ENCODE measurements around the gene SRGAP3.
"Not testable (repeated sequence)": the region's sequence is repeated elsewhere in the genome, so short reads cannot be mapped to it uniquely, and the experiment has no call there.

The SRGAP3 gene

DNA sequence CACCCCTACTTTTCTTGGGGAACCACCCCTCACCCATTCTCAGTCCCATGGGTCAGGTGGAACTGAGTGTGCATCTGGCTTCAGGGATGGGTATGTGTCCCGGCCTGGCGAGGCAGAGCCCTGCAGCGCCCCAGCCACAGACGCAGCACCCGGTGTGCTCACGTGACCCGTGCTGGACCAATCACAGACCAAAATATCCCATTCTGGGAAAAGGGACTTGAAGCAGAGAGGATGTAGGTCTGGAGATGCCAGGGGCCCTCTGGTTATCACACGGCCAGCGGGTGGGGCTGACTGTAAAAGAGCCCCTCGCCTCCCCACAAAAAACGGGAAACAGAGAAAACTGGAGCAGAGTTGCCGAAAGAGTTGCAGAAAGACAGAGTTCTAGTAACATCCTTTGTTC, 148.2 kb downstream of the SRGAP3 start:
- H3K27ac ChIP-seq (ENCODE audit: low read depth, low read length), result no peak overlapping the region
- no peaks in the 10 kb centered on the region for H3K27me3 ChIP-seq (ENCODE audit: control insufficient read depth, insufficient read depth, low read length)
- H3K9ac ChIP-seq (ENCODE audit: low read length), result no peak overlapping the region
- H3K9me3 ChIP-seq (ENCODE audit: control insufficient read depth, insufficient read depth, low read depth, low read length), result no peaks in the 10 kb centered on the region
- H3K36me3 ChIP-seq (ENCODE audit: control insufficient read depth, insufficient read depth, low read length), result no peaks in the 10 kb centered on the region
- H3K4me3 ChIP-seq (ENCODE audit: low read depth, low read length), result no peak overlapping the region
- H3K4me1 ChIP-seq (ENCODE audit: control insufficient read depth, insufficient read depth, low read length), result peaks cover 32% of the 10 kb centered on the region

DNA sequence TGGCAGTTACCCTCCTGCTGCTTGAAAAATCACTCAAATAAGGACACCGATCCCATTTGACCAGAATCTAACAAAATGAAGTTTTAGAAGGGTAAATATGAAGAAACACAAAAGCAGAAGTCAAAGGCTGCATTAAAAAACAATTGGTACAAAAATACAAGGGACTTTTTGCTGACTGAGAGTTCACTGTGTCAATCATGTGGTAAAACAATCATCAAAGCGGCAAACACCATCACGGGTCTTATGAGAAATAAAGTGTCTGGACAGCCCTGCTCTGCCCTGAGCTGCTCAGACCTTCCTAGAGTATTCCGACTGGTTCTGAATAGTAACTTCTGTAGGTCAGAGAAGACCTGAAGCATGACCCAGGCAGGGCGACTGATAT, 148.9 kb downstream of the SRGAP3 start:
- no peak overlapping the region for H3K9ac ChIP-seq (ENCODE audit: low read length)
- H3K4me1 ChIP-seq (ENCODE audit: control insufficient read depth, insufficient read depth, low read length), result peaks cover 28% of the 10 kb centered on the region
- no peak overlapping the region for H3K27ac ChIP-seq (ENCODE audit: low read depth, low read length)
- H3K9me3 ChIP-seq (ENCODE audit: control insufficient read depth, insufficient read depth, low read depth, low read length), result no peaks in the 10 kb centered on the region
- no peaks in the 10 kb centered on the region for H3K36me3 ChIP-seq (ENCODE audit: control insufficient read depth, insufficient read depth, low read length)
- H3K27me3 ChIP-seq (ENCODE audit: control insufficient read depth, insufficient read depth, low read length), result no peaks in the 10 kb centered on the region
- H3K4me3 ChIP-seq (ENCODE audit: low read depth, low read length), result no peak overlapping the region

DNA sequence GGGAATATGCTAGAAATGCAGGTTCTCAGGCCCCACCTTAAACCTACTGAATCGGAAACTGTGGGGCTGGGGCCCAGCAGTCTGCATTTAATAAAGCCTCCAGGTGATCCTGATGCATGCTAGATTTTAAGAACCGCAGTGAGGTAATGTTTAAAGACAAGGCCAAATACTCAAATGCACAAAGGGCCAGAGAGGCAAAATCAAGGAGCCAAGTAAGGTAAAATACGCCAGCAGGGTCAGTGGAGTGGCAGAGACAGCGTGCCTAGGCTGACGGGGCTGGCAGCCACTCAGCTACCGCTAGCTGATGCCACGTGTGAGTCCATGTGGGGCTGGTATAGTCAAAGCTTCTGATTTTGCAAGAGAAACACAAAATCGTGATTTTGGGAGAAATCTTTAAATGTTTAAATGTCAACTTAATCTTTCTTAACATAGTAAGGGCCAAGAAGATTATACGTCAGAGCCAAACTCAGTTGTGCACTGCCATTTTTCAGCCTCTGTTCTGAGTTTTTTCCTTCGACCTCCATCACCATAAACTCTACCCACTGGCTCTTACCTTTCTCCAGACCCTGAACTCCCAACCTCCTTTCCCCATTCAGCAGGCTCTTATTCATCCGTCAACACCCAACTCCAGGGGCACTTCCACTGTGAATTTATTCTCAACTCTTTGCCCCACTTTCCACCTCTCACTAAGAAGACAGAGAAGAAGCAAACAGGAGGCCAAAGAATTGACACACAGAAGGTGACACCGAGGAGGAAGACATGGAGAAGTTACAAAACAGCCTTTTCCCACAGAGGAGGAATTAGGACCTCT, 149.5 kb downstream of the SRGAP3 start:
- Histone ChIP-seq H3K9me3 (ENCODE audit: control insufficient read depth, insufficient read depth, low read depth, low read length) (no peaks in the 10 kb centered on the region), H3K4me1 (ENCODE audit: control insufficient read depth, insufficient read depth, low read length) (peaks cover 22% of the 10 kb centered on the region), H3K9ac (ENCODE audit: low read length) (no peak overlapping the region), H3K36me3 (ENCODE audit: control insufficient read depth, insufficient read depth, low read length) (no peaks in the 10 kb centered on the region), H3K27ac (ENCODE audit: low read depth, low read length) (no peak overlapping the region), H3K27me3 (ENCODE audit: control insufficient read depth, insufficient read depth, low read length) (no peaks in the 10 kb centered on the region), H3K4me3 (ENCODE audit: low read depth, low read length) (no peak overlapping the region)

DNA sequence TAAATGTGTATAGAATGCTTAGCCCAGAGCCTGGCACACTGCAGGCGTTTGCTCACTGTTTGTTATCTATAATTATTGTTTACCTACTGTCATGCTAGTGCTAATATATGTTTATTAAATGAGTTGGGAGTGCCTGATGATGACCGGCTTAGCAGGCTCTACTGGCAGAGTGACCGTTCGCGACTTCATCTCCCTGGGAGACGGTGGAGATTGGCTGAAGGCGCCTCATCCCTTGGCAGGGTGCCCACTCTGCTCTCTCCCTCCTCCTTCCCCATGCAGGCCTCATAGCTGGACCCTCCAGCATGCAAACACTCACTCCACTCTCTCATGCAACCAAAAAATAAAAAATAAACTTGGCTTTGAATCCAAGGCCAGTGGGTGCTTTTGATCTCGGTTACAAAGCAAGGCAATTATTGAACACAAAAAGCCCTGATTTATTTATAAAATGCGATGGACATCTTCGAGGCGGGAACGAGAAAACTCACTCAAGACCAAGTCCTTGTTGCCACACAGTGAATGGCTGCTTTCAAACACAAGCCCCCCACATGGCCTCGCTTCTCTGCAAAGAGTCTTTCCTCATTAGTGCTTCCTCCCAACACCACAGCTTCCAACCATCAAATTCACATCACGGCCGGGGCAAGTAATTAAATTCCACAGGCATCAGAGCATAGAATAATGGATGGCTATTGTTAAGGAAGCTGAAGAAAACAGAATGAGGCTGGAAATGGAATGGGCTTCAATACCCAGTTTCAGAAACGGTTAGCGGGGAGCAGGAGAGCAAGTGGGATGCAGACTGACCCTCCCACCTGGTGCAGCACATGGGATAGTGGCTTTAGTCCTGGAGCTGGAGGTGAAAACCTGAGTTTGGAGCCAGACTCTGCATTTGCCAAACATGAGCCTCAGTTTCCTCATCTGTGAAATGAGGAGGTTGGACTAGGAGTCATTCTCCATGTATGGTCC, 150.4 kb downstream of the SRGAP3 start:
- Histone ChIP-seq H3K36me3 (ENCODE audit: control insufficient read depth, insufficient read depth, low read length) (no peaks in the 10 kb centered on the region), H3K27ac (ENCODE audit: low read depth, low read length) (no peak overlapping the region), H3K27me3 (ENCODE audit: control insufficient read depth, insufficient read depth, low read length) (no peaks in the 10 kb centered on the region), H3K9ac (ENCODE audit: low read length) (no peak overlapping the region), H3K4me3 (ENCODE audit: low read depth, low read length) (no peak overlapping the region), H3K9me3 (ENCODE audit: control insufficient read depth, insufficient read depth, low read depth, low read length) (no peaks in the 10 kb centered on the region), H3K4me1 (ENCODE audit: control insufficient read depth, insufficient read depth, low read length) (peaks cover 21% of the 10 kb centered on the region)

DNA sequence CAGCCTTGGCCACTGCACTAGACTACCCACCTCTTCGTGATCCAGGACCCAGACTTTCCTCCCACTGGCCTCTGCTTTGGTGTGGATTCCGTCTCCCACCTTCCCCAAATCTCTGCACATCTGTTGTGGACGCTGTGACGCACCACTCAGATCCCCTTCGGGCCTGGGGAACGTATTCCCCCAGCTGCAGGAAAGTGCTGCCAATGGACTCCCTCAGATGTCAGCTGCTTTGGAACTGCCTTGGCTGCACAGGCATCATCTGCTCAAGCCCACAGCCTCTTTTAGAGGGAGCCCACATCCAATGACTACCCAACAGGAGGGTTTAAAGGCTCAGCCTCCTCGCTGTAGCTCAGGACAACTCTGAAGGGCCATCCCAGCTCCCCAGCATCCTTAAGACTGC, 152.0 kb downstream of the SRGAP3 start:
- Histone ChIP-seq H3K27ac (ENCODE audit: low read depth, low read length) (no peak overlapping the region), H3K9ac (ENCODE audit: low read length) (no peak overlapping the region), H3K4me1 (ENCODE audit: control insufficient read depth, insufficient read depth, low read length) (peaks cover 10% of the 10 kb centered on the region), H3K27me3 (ENCODE audit: control insufficient read depth, insufficient read depth, low read length) (no peaks in the 10 kb centered on the region), H3K4me3 (ENCODE audit: low read depth, low read length) (no peak overlapping the region), H3K36me3 (ENCODE audit: control insufficient read depth, insufficient read depth, low read length) (no peaks in the 10 kb centered on the region), H3K9me3 (ENCODE audit: control insufficient read depth, insufficient read depth, low read depth, low read length) (no peaks in the 10 kb centered on the region)

DNA sequence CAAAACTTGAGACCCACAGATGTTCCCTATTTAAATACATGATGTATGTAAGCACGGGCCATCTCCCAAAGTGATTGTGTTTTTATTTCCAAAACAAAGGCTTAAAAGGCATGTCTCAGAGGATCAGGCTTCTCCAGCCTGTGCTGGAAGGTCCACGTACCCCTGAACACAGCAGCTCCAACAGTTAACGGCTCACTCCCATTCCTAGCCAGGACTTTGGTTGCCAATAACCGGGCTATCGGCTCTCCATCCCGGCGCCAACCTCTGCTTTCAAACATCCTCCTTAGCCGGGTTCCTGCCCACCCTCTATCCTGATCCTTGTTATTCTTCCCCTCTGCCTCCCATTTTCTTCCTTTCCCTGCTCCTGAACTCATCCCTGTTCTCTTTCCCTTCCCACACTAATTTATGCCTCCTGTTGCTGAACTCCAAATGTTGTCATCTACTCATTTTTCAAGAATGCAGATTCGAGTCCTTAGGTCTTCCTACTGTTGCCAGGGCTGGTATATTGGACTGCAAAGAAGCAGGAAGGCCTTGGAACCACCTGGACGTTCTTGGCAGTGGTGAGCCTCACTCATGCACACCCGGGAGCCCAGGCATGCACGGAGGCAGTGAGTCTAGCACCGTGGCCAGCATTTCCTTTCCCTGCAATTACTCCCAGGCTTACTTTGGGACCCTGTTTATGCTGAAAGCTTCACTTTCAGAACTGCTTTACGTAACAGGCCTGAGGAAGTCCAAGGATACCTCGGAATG, 157.8 kb downstream of the SRGAP3 start:
- H3K4me3 ChIP-seq (ENCODE audit: low read depth, low read length), result no peak overlapping the region
- H3K36me3 ChIP-seq (ENCODE audit: control insufficient read depth, insufficient read depth, low read length), result no peaks in the 10 kb centered on the region
- peaks cover 9% of the 10 kb centered on the region for H3K4me1 ChIP-seq (ENCODE audit: control insufficient read depth, insufficient read depth, low read length)
- H3K27ac ChIP-seq (ENCODE audit: low read depth, low read length), result no peak overlapping the region
- H3K9ac ChIP-seq (ENCODE audit: low read length), result no peak overlapping the region
- H3K9me3 ChIP-seq (ENCODE audit: control insufficient read depth, insufficient read depth, low read depth, low read length), result no peaks in the 10 kb centered on the region
- no peaks in the 10 kb centered on the region for H3K27me3 ChIP-seq (ENCODE audit: control insufficient read depth, insufficient read depth, low read length)

DNA sequence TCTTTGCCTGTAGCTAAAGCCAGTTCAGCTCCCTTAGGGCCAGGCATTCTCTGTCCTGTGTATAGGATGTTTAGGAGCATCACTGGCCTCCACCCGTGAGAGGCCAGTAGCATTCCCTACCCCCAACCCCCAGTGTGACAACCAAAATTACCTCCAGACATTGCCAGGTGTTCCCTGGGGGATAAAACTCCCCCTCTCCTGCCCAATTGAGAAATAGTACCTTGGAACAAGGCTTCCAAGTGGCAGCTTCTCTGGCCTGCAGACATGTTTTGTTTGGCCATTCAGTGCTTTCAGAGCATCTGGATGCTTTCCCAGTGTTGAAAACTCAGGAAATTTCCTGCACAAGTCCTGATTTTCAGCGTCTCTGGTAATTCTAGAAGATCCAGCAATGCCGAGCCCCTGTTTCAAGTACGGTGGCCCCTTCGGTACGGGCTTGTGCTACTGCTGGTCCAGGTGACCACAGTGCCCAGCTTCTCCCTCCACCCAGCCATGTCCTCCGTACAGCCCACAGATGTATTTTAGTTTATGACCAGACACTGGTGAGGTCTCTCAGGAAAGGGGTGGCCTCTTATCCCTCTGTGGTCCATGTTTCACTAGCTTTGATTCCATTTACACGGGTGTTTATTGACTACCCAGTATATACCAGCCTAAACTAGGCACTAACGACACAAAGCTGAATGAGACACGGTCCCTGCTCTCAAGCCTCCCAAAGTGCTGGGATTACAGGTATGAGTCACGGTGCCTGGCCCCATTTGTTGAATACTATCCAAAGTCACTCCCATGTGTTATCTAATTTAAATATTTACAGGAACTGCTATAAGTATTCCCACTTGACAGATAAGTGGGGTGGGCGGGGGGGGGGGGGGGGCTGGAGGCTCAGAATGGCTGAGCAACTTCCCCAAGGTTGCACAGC, 160.7 kb downstream of the SRGAP3 start:
- H3K4me1 ChIP-seq (ENCODE audit: control insufficient read depth, insufficient read depth, low read length), result peaks cover 9% of the 10 kb centered on the region
- H3K4me3 ChIP-seq (ENCODE audit: low read depth, low read length), result no peak overlapping the region
- no peak overlapping the region for H3K27ac ChIP-seq (ENCODE audit: low read depth, low read length)
- H3K9me3 ChIP-seq (ENCODE audit: control insufficient read depth, insufficient read depth, low read depth, low read length), result no peaks in the 10 kb centered on the region
- no peaks in the 10 kb centered on the region for H3K27me3 ChIP-seq (ENCODE audit: control insufficient read depth, insufficient read depth, low read length)
- no peak overlapping the region for H3K9ac ChIP-seq (ENCODE audit: low read length)
- H3K36me3 ChIP-seq (ENCODE audit: control insufficient read depth, insufficient read depth, low read length), result no peaks in the 10 kb centered on the region

DNA sequence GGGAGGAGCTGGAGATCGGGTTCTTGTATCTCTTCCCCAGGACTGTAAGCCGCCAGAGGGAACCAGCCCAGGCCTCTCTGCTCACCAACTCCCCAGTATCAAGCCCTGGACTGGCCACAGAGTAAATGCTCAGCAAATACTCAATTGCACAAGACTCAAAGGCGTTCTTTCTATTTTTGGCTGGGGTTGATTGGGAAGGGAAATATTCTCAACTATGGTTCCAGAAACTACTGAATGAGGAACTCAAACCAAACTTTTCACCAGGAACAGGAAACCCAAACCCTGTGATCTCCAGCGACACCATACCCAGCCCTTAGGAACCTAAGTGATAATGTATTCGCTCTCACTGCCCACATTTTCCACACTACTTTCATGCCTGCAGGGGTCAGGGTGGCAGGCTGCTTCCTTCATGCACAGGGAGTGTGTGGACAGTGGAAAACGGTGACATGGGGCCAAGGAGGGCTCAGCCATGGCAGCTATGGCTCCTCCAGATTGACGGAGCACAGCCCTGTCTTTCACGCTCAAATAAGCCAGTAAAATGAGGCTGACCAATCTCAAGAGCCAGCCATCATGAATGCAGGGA, 161.5 kb downstream of the SRGAP3 start:
- no peak overlapping the region for H3K9ac ChIP-seq (ENCODE audit: low read length)

DNA sequence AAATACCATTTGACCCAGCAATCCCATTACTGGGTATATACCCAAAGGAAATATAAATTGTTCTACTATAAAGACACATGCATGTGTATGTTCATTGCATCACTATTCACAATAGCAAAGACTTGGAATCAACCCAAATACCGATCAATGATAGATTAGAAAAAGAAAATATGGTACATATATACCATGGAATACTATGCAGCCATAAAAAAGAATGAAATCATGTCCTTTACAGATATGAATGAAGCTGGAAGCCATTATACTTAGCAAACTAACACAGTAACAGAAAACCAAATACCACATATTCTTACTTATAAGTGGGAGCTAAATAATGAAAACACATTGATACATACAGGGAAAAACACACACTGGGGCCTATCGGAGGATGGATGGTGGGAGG, 164.0 kb downstream of the SRGAP3 start:
- not testable (repeated sequence) for H3K4me3 ChIP-seq (ENCODE audit: low read depth, low read length); H3K27me3 ChIP-seq (ENCODE audit: control insufficient read depth, insufficient read depth, low read length); H3K9ac ChIP-seq (ENCODE audit: low read length); H3K27ac ChIP-seq (ENCODE audit: low read depth, low read length); H3K9me3 ChIP-seq (ENCODE audit: control insufficient read depth, insufficient read depth, low read depth, low read length); H3K36me3 ChIP-seq (ENCODE audit: control insufficient read depth, insufficient read depth, low read length); H3K4me1 ChIP-seq (ENCODE audit: control insufficient read depth, insufficient read depth, low read length)

More for the DNA sequence above, 161.5 kb downstream of the SRGAP3 start:
- Histone ChIP-seq H3K9me3 (ENCODE audit: control insufficient read depth, insufficient read depth, low read depth, low read length) (no peaks in the 10 kb centered on the region), H3K27me3 (ENCODE audit: control insufficient read depth, insufficient read depth, low read length) (no peaks in the 10 kb centered on the region), H3K27ac (ENCODE audit: low read depth, low read length) (no peak overlapping the region), H3K4me3 (ENCODE audit: low read depth, low read length) (no peak overlapping the region), H3K4me1 (ENCODE audit: control insufficient read depth, insufficient read depth, low read length) (peaks cover 9% of the 10 kb centered on the region), H3K36me3 (ENCODE audit: control insufficient read depth, insufficient read depth, low read length) (no peaks in the 10 kb centered on the region)

All from HUES6 (cell line).